Measurements from ENCODE around the gene RIPK1.
A peak's percentile ranks its signal among the peaks of the same experiment; 100 is the strongest.
"Not testable (repeated sequence)": the region's sequence is repeated elsewhere in the genome, so short reads cannot be mapped to it uniquely, and the experiment has no call there.

The RIPK1 gene

GRCh38 chr6:3057063-3057770 lies 11.1 kb upstream of the RIPK1 start:
- Histone ChIP-seq H4K20me1 (ENCODE audit: insufficient read depth, low read length) (no peaks in the 10 kb centered on the region), H3K79me2 (ENCODE audit: low read length) (no peaks in the 10 kb centered on the region), H3K27ac (ENCODE audit: low read length) (no peak overlapping the region), H3K36me3 (replicated peaks; ENCODE audit: low read depth, low read length) (no peaks in the 10 kb centered on the region), H2AFZ (ENCODE audit: low read depth, low read length) (no peak overlapping the region), H3K27me3 (ENCODE audit: low read depth, low read length) (no peaks in the 10 kb centered on the region; the same call in 1 of the 2 replicates), H3K9me3 (ENCODE audit: insufficient read depth, low read length) (no peaks in the 10 kb centered on the region), H3K4me1 (ENCODE audit: low read length) (peaks cover 9% of the 10 kb centered on the region), H3K4me3 (ENCODE audit: low read length) (no peak overlapping the region), H3K9ac (ENCODE audit: low read length) (no peak overlapping the region), H3K4me2 (ENCODE audit: low read length) (peak overlapping the region; percentile 8; the same call in 1 of the 2 replicates)
- TF ChIP-seq, protein P1, sequence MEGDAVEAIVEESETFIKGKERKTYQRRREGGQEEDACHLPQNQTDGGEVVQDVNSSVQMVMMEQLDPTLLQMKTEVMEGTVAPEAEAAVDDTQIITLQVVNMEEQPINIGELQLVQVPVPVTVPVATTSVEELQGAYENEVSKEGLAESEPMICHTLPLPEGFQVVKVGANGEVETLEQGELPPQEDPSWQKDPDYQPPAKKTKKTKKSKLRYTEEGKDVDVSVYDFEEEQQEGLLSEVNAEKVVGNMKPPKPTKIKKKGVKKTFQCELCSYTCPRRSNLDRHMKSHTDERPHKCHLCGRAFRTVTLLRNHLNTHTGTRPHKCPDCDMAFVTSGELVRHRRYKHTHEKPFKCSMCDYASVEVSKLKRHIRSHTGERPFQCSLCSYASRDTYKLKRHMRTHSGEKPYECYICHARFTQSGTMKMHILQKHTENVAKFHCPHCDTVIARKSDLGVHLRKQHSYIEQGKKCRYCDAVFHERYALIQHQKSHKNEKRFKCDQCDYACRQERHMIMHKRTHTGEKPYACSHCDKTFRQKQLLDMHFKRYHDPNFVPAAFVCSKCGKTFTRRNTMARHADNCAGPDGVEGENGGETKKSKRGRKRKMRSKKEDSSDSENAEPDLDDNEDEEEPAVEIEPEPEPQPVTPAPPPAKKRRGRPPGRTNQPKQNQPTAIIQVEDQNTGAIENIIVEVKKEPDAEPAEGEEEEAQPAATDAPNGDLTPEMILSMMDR (IDR thresholded peaks at IDR 0.05; ENCODE audit: low read depth, low read length) = no peak
- no peak for TF ChIP-seq EZH2phosphoT487 (IDR thresholded peaks at IDR 0.05; ENCODE audit: low read depth)

- no peaks in the 10 kb centered on the region for H3K9me3 ChIP-seq (ENCODE audit: insufficient read depth, low read length)
- no peaks in the 10 kb centered on the region; the same call in 1 of the 2 replicates for H3K27me3 ChIP-seq (ENCODE audit: low read depth, low read length)
- no peaks in the 10 kb centered on the region for H4K20me1 ChIP-seq (ENCODE audit: insufficient read depth, low read length)
- no peak overlapping the region for H3K4me3 ChIP-seq (ENCODE audit: low read length)
- H3K36me3 ChIP-seq (replicated peaks; ENCODE audit: low read depth, low read length) = no peaks in the 10 kb centered on the region
- no peak overlapping the region for H3K27ac ChIP-seq (ENCODE audit: low read length)
- no peaks in the 10 kb centered on the region for H3K79me2 ChIP-seq (ENCODE audit: low read length)
- no peak overlapping the region for H3K9ac ChIP-seq (ENCODE audit: low read length)
- H3K4me2 ChIP-seq (ENCODE audit: low read length) = no peak overlapping the region
- TF ChIP-seq, protein P1 (IDR thresholded peaks at IDR 0.05; ENCODE audit: low read depth, low read length) = no peak
- no peak for TF ChIP-seq EZH2phosphoT487 (IDR thresholded peaks at IDR 0.05; ENCODE audit: low read depth)
- no peak overlapping the region for H2AFZ ChIP-seq (ENCODE audit: low read depth, low read length)
- H3K4me1 ChIP-seq (ENCODE audit: low read length) = peaks cover 6% of the 10 kb centered on the region
Measured at GRCh38 chr6:3058957-3059356, 9.3 kb upstream of the RIPK1 start.

GRCh38 chr6:3060092-3060491 lies 8.2 kb upstream of the RIPK1 start:
- not testable (repeated sequence) for H3K4me3 ChIP-seq (ENCODE audit: low read length); H3K4me1 ChIP-seq (ENCODE audit: low read length); H3K27me3 ChIP-seq (ENCODE audit: low read depth, low read length); H2AFZ ChIP-seq (ENCODE audit: low read depth, low read length); H3K36me3 ChIP-seq (replicated peaks; ENCODE audit: low read depth, low read length); H3K79me2 ChIP-seq (ENCODE audit: low read length); H3K27ac ChIP-seq (ENCODE audit: low read length); H3K4me2 ChIP-seq (ENCODE audit: low read length); H3K9ac ChIP-seq (ENCODE audit: low read length); H4K20me1 ChIP-seq (ENCODE audit: insufficient read depth, low read length); H3K9me3 ChIP-seq (ENCODE audit: insufficient read depth, low read length)

DNA sequence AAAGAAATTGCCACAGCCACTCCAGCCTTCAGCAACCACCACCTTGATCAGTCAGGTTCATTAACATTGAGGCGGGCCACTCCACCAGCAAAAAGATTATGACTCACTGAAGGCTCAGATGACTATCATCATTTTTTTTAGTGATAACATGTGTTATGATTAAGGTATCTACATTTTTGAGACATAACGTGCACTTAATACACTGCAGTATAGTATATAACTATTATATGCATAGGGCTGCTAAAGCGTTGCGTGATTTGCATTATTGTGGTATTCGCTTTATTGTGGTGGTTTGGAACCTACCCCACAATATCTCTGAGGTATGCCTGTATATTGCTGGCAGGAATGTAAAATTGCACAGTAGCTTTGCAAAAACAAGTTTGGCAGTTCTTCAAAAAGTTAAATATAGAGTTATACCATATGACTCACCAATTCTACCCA lies 6.8 kb upstream of the RIPK1 start:
- Histone ChIP-seq H3K4me1 (ENCODE audit: low read length) (peaks cover 6% of the 10 kb centered on the region), H3K9me3 (ENCODE audit: insufficient read depth, low read length) (no peaks in the 10 kb centered on the region), H3K4me3 (ENCODE audit: low read length) (no peak overlapping the region), H3K9ac (ENCODE audit: low read length) (no peak overlapping the region), H3K4me2 (ENCODE audit: low read length) (no peak overlapping the region), H4K20me1 (ENCODE audit: insufficient read depth, low read length) (no peaks in the 10 kb centered on the region), H3K79me2 (ENCODE audit: low read length) (no peaks in the 10 kb centered on the region), H3K27me3 (ENCODE audit: low read depth, low read length) (no peaks in the 10 kb centered on the region; the same call in 1 of the 2 replicates), H2AFZ (ENCODE audit: low read depth, low read length) (no peak overlapping the region), H3K36me3 (replicated peaks; ENCODE audit: low read depth, low read length) (no peaks in the 10 kb centered on the region), H3K27ac (ENCODE audit: low read length) (no peak overlapping the region)
- TF ChIP-seq EZH2phosphoT487 (IDR thresholded peaks at IDR 0.05; ENCODE audit: low read depth) = no peak
- TF ChIP-seq, protein P1 (IDR thresholded peaks at IDR 0.05; ENCODE audit: low read depth, low read length) = no peak

- not testable (repeated sequence) for H4K20me1 ChIP-seq (ENCODE audit: insufficient read depth, low read length); H3K9ac ChIP-seq (ENCODE audit: low read length); H3K36me3 ChIP-seq (replicated peaks; ENCODE audit: low read depth, low read length); H3K27me3 ChIP-seq (ENCODE audit: low read depth, low read length); H3K9me3 ChIP-seq (ENCODE audit: insufficient read depth, low read length); H3K79me2 ChIP-seq (ENCODE audit: low read length); H2AFZ ChIP-seq (ENCODE audit: low read depth, low read length); H3K27ac ChIP-seq (ENCODE audit: low read length); H3K4me1 ChIP-seq (ENCODE audit: low read length)
- Histone ChIP-seq H3K4me3 (ENCODE audit: low read length) (peak overlapping the region; percentile 80), H3K4me2 (ENCODE audit: low read length) (peak overlapping the region; percentile 72)
Measured at GRCh38 chr6:3063340-3063732, 5.0 kb upstream of the RIPK1 start.

Data from OCI-LY3 (cell line).